Globus pallidus (tissue), 1 donor: Measurements from ENCODE around the gene FBXL17.
A peak's percentile ranks its signal among the peaks of the same experiment; 100 is the strongest.
"Not testable (repeated sequence)": the region's sequence is repeated elsewhere in the genome, so short reads cannot be mapped to it uniquely, and the experiment has no call there.

Experiments
- DNase-seq: peaks from one replicate; pipeline ENCODE4 v3.0.0-alpha.2; 2015; ENCODE audit warnings: low spot score

The FBXL17 gene

GRCh38 chr5:108164574-108164973, 217.3 kb downstream of the FBXL17 start:
- no peak for DNase-seq

- not testable (repeated sequence) for DNase-seq
These were observed 229.0 kb downstream of the FBXL17 start for GRCh38 chr5:108152854-108153253.

GRCh38 chr5:108149369-108149768, 232.5 kb downstream of the FBXL17 start:
- DNase-seq: no peak

- no peak for DNase-seq
These were observed 233.2 kb downstream of the FBXL17 start for GRCh38 chr5:108148715-108149139.

- no peak for DNase-seq
These were observed 235.7 kb downstream of the FBXL17 start for GRCh38 chr5:108146222-108146621.

GRCh38 chr5:108145351-108145750, 236.5 kb downstream of the FBXL17 start:
- DNase-seq: no peak

GRCh38 chr5:108144332-108144731, 237.6 kb downstream of the FBXL17 start:
- DNase-seq: no peak

GRCh38 chr5:108143581-108143980, 238.3 kb downstream of the FBXL17 start:
- DNase-seq: no peak

GRCh38 chr5:108141676-108142075, 240.2 kb downstream of the FBXL17 start:
- DNase-seq: no peak

- DNase-seq: no peak
These were observed 245.4 kb downstream of the FBXL17 start for GRCh38 chr5:108136493-108136892.

GRCh38 chr5:108129129-108129528, 252.8 kb downstream of the FBXL17 start:
- no peak for DNase-seq

GRCh38 chr5:108125771-108126511, 256.0 kb downstream of the FBXL17 start:
- DNase-seq: no peak

- no peak for DNase-seq
These were observed 257.3 kb downstream of the FBXL17 start for GRCh38 chr5:108124596-108124995.

GRCh38 chr5:108122702-108123101, 259.2 kb downstream of the FBXL17 start:
- DNase-seq: no peak

GRCh38 chr5:108118813-108119514, 262.9 kb downstream of the FBXL17 start:
- no peak for DNase-seq

GRCh38 chr5:108115673-108116072, 266.2 kb downstream of the FBXL17 start:
- no peak for DNase-seq

- no peak for DNase-seq
These were observed 267.9 kb downstream of the FBXL17 start for GRCh38 chr5:108113950-108114349.

GRCh38 chr5:108111736-108112135, 270.2 kb downstream of the FBXL17 start:
- no peak for DNase-seq

GRCh38 chr5:108109059-108109458, 272.8 kb downstream of the FBXL17 start:
- no peak for DNase-seq

- no peak for DNase-seq
These were observed 277.4 kb downstream of the FBXL17 start for GRCh38 chr5:108104448-108104847.

GRCh38 chr5:108102463-108102862, 279.4 kb downstream of the FBXL17 start:
- DNase-seq: no peak

- DNase-seq: peak; percentile 50
These were observed 280.1 kb downstream of the FBXL17 start for GRCh38 chr5:108101821-108102220.

GRCh38 chr5:108101130-108101529, 280.8 kb downstream of the FBXL17 start:
- peak; percentile 97 for DNase-seq

GRCh38 chr5:108094800-108095199, 287.1 kb downstream of the FBXL17 start:
- no peak for DNase-seq
